GM15510 (cell line): ENCODE data around the gene PKM.

Experiments used
- POLR2A ChIP-seq: IDR thresholded peaks from 3 replicates; pipeline ENCODE4 v1.6.1; 2011; ENCODE audit warnings: borderline replicate concordance; ENCODE audit not compliant: insufficient read length; ENCODE audit errors: extremely low read depth

Gene PKM

GRCh38 chr15:72238586-72238985, 7.6 kb upstream of the PKM start:
- TF ChIP-seq POLR2A: no peak

GRCh38 chr15:72237853-72238224, 6.8 kb upstream of the PKM start:
- no peak for TF ChIP-seq POLR2A

- TF ChIP-seq POLR2A: no peak
Observed at GRCh38 chr15:72237029-72237852, 6.3 kb upstream of the PKM start.

GRCh38 chr15:72236381-72237003, 5.5 kb upstream of the PKM start:
- TF ChIP-seq POLR2A: no peak

- no peak for TF ChIP-seq POLR2A
Observed at GRCh38 chr15:72235298-72235697, 4.3 kb upstream of the PKM start.

- TF ChIP-seq POLR2A: no peak
Observed at GRCh38 chr15:72233769-72234168, 2.8 kb upstream of the PKM start.

GRCh38 chr15:72231833-72232478, 966 bp upstream of the PKM start:
- TF ChIP-seq POLR2A: no peak

GRCh38 chr15:72230197-72231065, 559 bp downstream of the PKM start:
- peak; percentile 56 for TF ChIP-seq POLR2A

GRCh38 chr15:72229947-72230196, 1.1 kb downstream of the PKM start:
- TF ChIP-seq POLR2A: no peak

- TF ChIP-seq POLR2A: peak; percentile 36
Observed at GRCh38 chr15:72229076-72229946, 1.7 kb downstream of the PKM start.

- no peak for TF ChIP-seq POLR2A
Observed at GRCh38 chr15:72227720-72228119, 3.3 kb downstream of the PKM start.

- TF ChIP-seq POLR2A: no peak
Observed at GRCh38 chr15:72227192-72227586, 3.8 kb downstream of the PKM start.

- TF ChIP-seq POLR2A: no peak
Observed at GRCh38 chr15:72223278-72223677, 7.7 kb downstream of the PKM start.

GRCh38 chr15:72222393-72222792, 8.6 kb downstream of the PKM start:
- TF ChIP-seq POLR2A: no peak

GRCh38 chr15:72220687-72221086, 10.3 kb downstream of the PKM start:
- TF ChIP-seq POLR2A: no peak

GRCh38 chr15:72217216-72217615, 13.8 kb downstream of the PKM start:
- TF ChIP-seq POLR2A: no peak
